Chondrocyte (in vitro differentiated cells): ENCODE data around the gene PLCG2. TPM values are rescaled to one million over a fixed set of nuclear protein-coding genes. Genes with fewer than 3 reads are reported as not detected.

Experiments used
- DNase-seq: peaks from one replicate; pipeline ENCODE4 v3.0.0; 2021; ENCODE audit warnings: mixed read lengths, low spot score
- H3K27ac Mint-ChIP-seq: one replicate; pipeline ENCODE4 v1.8.0; 2021; ENCODE audit warnings: mild to moderate bottlenecking, moderate library complexity, mixed read lengths; ENCODE audit not compliant: unreplicated experiment
- H3K27me3 Mint-ChIP-seq: 2 replicates; pipeline ENCODE4 v1.8.0; 2021; ENCODE audit warnings: low read depth, mixed read lengths
- H3K36me3 Mint-ChIP-seq: 2 replicates; pipeline ENCODE4 v1.8.0; 2021; ENCODE audit warnings: low read depth, mixed read lengths
- H3K4me1 Mint-ChIP-seq: 2 replicates; pipeline ENCODE4 v1.8.0; 2021; ENCODE audit warnings: low read depth, mild to moderate bottlenecking, mixed read lengths
- H3K4me3 Mint-ChIP-seq: one replicate; pipeline ENCODE4 v1.8.0; 2021; ENCODE audit warnings: mild to moderate bottlenecking, moderate library complexity, mixed read lengths; ENCODE audit not compliant: unreplicated experiment
- H3K9me3 Mint-ChIP-seq: 2 replicates; pipeline ENCODE4 v1.8.0; 2021; ENCODE audit warnings: low read depth, mixed read lengths
- CTCF ChIP-seq: fragments of 200-600 bp; sonication (generic); IDR thresholded peaks from 2 replicates; pipeline ENCODE4 v1.5.0; 2021; ENCODE audit warnings: antibody characterized with exemption, mild to moderate bottlenecking, moderate library complexity
- total RNA-seq: library from RNA; stranded (reverse); gene quantifications from 3 replicates; pipeline ENCODE4 v1.2.1, GENCODE V29; 2021

Gene PLCG2
- total RNA-seq, 1 donor from 2014 or later: 1.1 TPM

- Mint-ChIP-seq H3K27ac (no peak overlapping the region), H3K36me3 (no peaks in the 10 kb centered on the region), H3K4me3 (no peak overlapping the region), H3K27me3 (peaks cover 32% of the 10 kb centered on the region), H3K9me3 (no peaks in the 10 kb centered on the region), H3K4me1 (no peaks in the 10 kb centered on the region)
- DNase-seq: no peak
- TF ChIP-seq CTCF: no peak
These were observed 11.0 kb upstream of the PLCG2 start for GRCh38 chr16:81767987-81768592.

- no peak for TF ChIP-seq CTCF
- DNase-seq: no peak
- Mint-ChIP-seq H3K36me3 (no peaks in the 10 kb centered on the region), H3K9me3 (no peaks in the 10 kb centered on the region), H3K4me3 (no peak overlapping the region), H3K27me3 (peaks cover 24% of the 10 kb centered on the region), H3K4me1 (no peaks in the 10 kb centered on the region), H3K27ac (no peak overlapping the region)
These were observed 9.1 kb upstream of the PLCG2 start for GRCh38 chr16:81770008-81770407.

GRCh38 chr16:81774348-81774747 lies 4.7 kb upstream of the PLCG2 start:
- no peak for DNase-seq
- Mint-ChIP-seq H3K9me3 (no peaks in the 10 kb centered on the region), H3K27me3 (peaks cover 26% of the 10 kb centered on the region), H3K36me3 (no peaks in the 10 kb centered on the region), H3K4me1 (peaks cover 2% of the 10 kb centered on the region), H3K4me3 (no peak overlapping the region), H3K27ac (no peak overlapping the region)
- TF ChIP-seq CTCF: no peak

- TF ChIP-seq CTCF: no peak
- Mint-ChIP-seq H3K4me3 (no peak overlapping the region), H3K27ac (no peak overlapping the region), H3K9me3 (no peaks in the 10 kb centered on the region), H3K36me3 (no peaks in the 10 kb centered on the region), H3K4me1 (peaks cover 7% of the 10 kb centered on the region), H3K27me3 (peaks cover 35% of the 10 kb centered on the region)
- DNase-seq: no peak
These were observed 3.5 kb upstream of the PLCG2 start for GRCh38 chr16:81775570-81775969.

GRCh38 chr16:81778231-81778630 lies 860 bp upstream of the PLCG2 start:
- TF ChIP-seq CTCF: no peak
- H3K4me3 Mint-ChIP-seq: peak overlapping the region; percentile 51
- H3K36me3 Mint-ChIP-seq: no peaks in the 10 kb centered on the region
- peaks cover 7% of the 10 kb centered on the region for H3K4me1 Mint-ChIP-seq
- H3K27ac Mint-ChIP-seq: no peak overlapping the region
- no peak for DNase-seq
- H3K27me3 Mint-ChIP-seq: peaks cover 44% of the 10 kb centered on the region
- H3K9me3 Mint-ChIP-seq: no peaks in the 10 kb centered on the region
